ENCODE data around the gene CRLF1.

CRLF1 gene

GRCh38 chr19:18557411-18558201 lies 49.0 kb downstream of the CRLF1 start, which contains the start of gene KXD1 (continued):
- TF ChIP-seq ZNF18 (tag by site-specific recombination; IDR thresholded peaks at IDR 0.05) (0 out of 2 replicates have a peak, but pooled peaks have one; percentile 35), YY2 (tag by site-specific recombination; IDR thresholded peaks at IDR 0.05) (no peak), ZNF324 (tag by site-specific recombination; IDR thresholded peaks at IDR 0.05) (peak; percentile 86; the same call in 1 of the 2 replicates), ZNF175 (tag by site-specific recombination; IDR thresholded peaks at IDR 0.05) (no peak), TRIM28 (IDR thresholded peaks at IDR 0.05; ENCODE audit: borderline replicate concordance, low read length) (0 out of 2 replicates have a peak, but pooled peaks have one; percentile 36), ZNF529 (tag by site-specific recombination; IDR thresholded peaks at IDR 0.05; ENCODE audit: insufficient replicate concordance) (no peak)

- CTCF ChIA-PET: interaction anchor here (0.6 to 1.3 kb wide), 3 partner anchors 16 to 202 kb away, joined by 3 to 8 read pairs (median 5); no protein-coding TSS in a partner anchor
- H3K9me3 ChIP-seq (ENCODE audit: control insufficient read depth, insufficient read depth, low read depth, low read length): no peaks in the 10 kb centered on the region
- H3K27ac ChIP-seq (ENCODE audit: extremely low read depth, low read depth, low read length): no peak overlapping the region
- POLR2A ChIA-PET: interaction anchor here (0.7 kb wide), 2 partner anchors 41 to 283 kb away, joined by 3 to 4 read pairs; no protein-coding TSS in a partner anchor
- no peaks in the 10 kb centered on the region for H3K36me3 ChIP-seq (ENCODE audit: control insufficient read depth in 2 of 2, insufficient read depth in 1 of 2, low read length in 2 of 2)
- no peak for TF ChIP-seq MYNN (tag by site-specific recombination; IDR thresholded peaks at IDR 0.05; ENCODE audit: borderline replicate concordance)
- no peak for TF ChIP-seq ZNF214 (tag by site-specific recombination; IDR thresholded peaks at IDR 0.05; ENCODE audit: borderline replicate concordance)
- TF ChIP-seq ZNF76 (tag by site-specific recombination; IDR thresholded peaks at IDR 0.05; ENCODE audit: borderline replicate concordance, low read depth): no peak
- no peak for TF ChIP-seq ZBTB48 (tag by site-specific recombination; IDR thresholded peaks at IDR 0.05)
- TF ChIP-seq GLI4 (tag by site-specific recombination; IDR thresholded peaks at IDR 0.05): no peak
- TF ChIP-seq ZNF140 (tag by site-specific recombination; IDR thresholded peaks at IDR 0.05): no peak
- no peak for TF ChIP-seq ZNF155 (tag by site-specific recombination; IDR thresholded peaks at IDR 0.05)
- TF ChIP-seq ZNF148 (tag by site-specific recombination; IDR thresholded peaks at IDR 0.05; ENCODE audit: borderline replicate concordance): no peak
- TF ChIP-seq ZNF623 (tag by site-specific recombination; IDR thresholded peaks at IDR 0.05): no peak
- TF ChIP-seq ZNF544 (tag by site-specific recombination; IDR thresholded peaks at IDR 0.05): no peak
- no peak overlapping the region for H3K4me3 ChIP-seq (ENCODE audit: low read depth, low read length)
- no peaks in the 10 kb centered on the region for H3K4me1 ChIP-seq (ENCODE audit: control insufficient read depth, insufficient read depth, low read length)
Observed at GRCh38 chr19:18551631-18552030, 55.0 kb downstream of the CRLF1 start.

- ChIA-PET CTCF (interaction anchor here (0.6 to 1.5 kb wide), 4 partner anchors 9 to 731 kb away, joined by 3 to 4 read pairs (median 4); partner anchors contain the start of genes COPE and DDX49), POLR2A (interaction anchor here (0.6 to 1.6 kb wide), 6 partner anchors 10 to 1997 kb away, joined by 3 to 6 read pairs (median 3); partner anchors contain the start of genes KXD1, REX1BD and UBA52)
- Histone ChIP-seq H3K9me3 (ENCODE audit: control insufficient read depth, insufficient read depth, low read depth, low read length) (no peaks in the 10 kb centered on the region), H3K36me3 (ENCODE audit: control insufficient read depth in 2 of 2, insufficient read depth in 1 of 2, low read length in 2 of 2) (peaks cover 9 to 29% of the 10 kb centered on the region in 2 experiments), H3K4me3 (ENCODE audit: low read depth, low read length) (peak overlapping the region; percentile 78), H3K27ac (ENCODE audit: extremely low read depth, low read depth, low read length) (no peak overlapping the region), H3K4me1 (ENCODE audit: control insufficient read depth, insufficient read depth, low read length) (no peaks in the 10 kb centered on the region)
- TF ChIP-seq ZFHX2 (tag by site-specific recombination; conservative IDR thresholded peaks at IDR 0.05) (0 out of 2 replicates have a peak, but pooled peaks have one; percentile 11), ZNF169 (tag by site-specific recombination; IDR thresholded peaks at IDR 0.05) (no peak), ZNF580 (tag by site-specific recombination; IDR thresholded peaks at IDR 0.05) (0 out of 2 replicates have a peak, but pooled peaks have one; percentile 35), HOXA7 (CRISPR knock-in tag; IDR thresholded peaks at IDR 0.05; ENCODE audit: borderline replicate concordance) (no peak), FEZF1 (tag by site-specific recombination; IDR thresholded peaks at IDR 0.05) (no peak), HIC1 (tag by site-specific recombination; IDR thresholded peaks at IDR 0.05) (peak; percentile 36; the same call in 1 of the 2 replicates), BCL11A (tag by site-specific recombination; IDR thresholded peaks at IDR 0.05; ENCODE audit: low read depth) (no peak), ZNF426 (tag by site-specific recombination; IDR thresholded peaks at IDR 0.05) (no peak), ZFP3 (tag by site-specific recombination; IDR thresholded peaks at IDR 0.05; ENCODE audit: low read depth) (no peak)
Observed at GRCh38 chr19:18543814-18544475, 62.7 kb downstream of the CRLF1 start.
